Uterus (tissue), 2 donors: Measurements from ENCODE around the gene CD248.

Experiments used
- CTCF ChIP-seq, 4 experiments: fragments of 200-600 bp in 2 of 4; fragments of 450-650 bp in 2 of 4; sonication (generic) in 2 of 4; IDR thresholded peaks; one replicate each; pipeline ENCODE4 v1.5.1; 2016 to 2019; ENCODE audit warnings: antibody characterized with exemption in 4 of 4, mild to moderate bottlenecking in 2 of 4, moderate library complexity in 1 of 4
- POLR2A ChIP-seq, 2 donors: fragments of 450-650 bp; IDR thresholded peaks; one replicate each; pipeline ENCODE4 v1.6.1; 2016; ENCODE audit warnings: antibody characterized with exemption in 2 of 2, mild to moderate bottlenecking in 1 of 2, moderate library complexity in 1 of 2

- no peak for TF ChIP-seq POLR2A (IDR thresholded peaks at IDR 0.05)
- TF ChIP-seq CTCF (IDR thresholded peaks at IDR 0.05) = no peak
These were observed 10.6 kb upstream of the CD248 start for GRCh38 chr11:66327171-66328030.
